DND-41 (cell line): ENCODE measurements around the gene GYPB.
"Not testable (repeated sequence)": the region's sequence is repeated elsewhere in the genome, so short reads cannot be mapped to it uniquely, and the experiment has no call there.

Source experiments
- ATAC-seq: fragments of 200-7000 bp; cut with Tn5 transposase; 3 replicates; pipeline ENCODE4 v1.9.1; 2021; ENCODE audit warnings: low read depth; ENCODE audit not compliant: insufficient read depth
- DNase-seq: peaks from one replicate; pipeline ENCODE4 v3.0.0-alpha.2; 2020
- H2AFZ ChIP-seq: 2 replicates; pipeline ENCODE4 v1.6.0; 2012; ENCODE audit warnings: low read depth, low read length
- H3K27ac ChIP-seq: 2 replicates; pipeline ENCODE4 v1.5.1; 2012; ENCODE audit warnings: low read length, inconsistent platforms
- H3K27me3 ChIP-seq: fragments of 200-600 bp; sonication (generic); 2 replicates; pipeline ENCODE4 v1.6.0; 2012; ENCODE audit warnings: low read length, mild to moderate bottlenecking, inconsistent platforms; ENCODE audit not compliant: insufficient read depth, poor library complexity
- H3K36me3 ChIP-seq: 2 replicates; pipeline ENCODE4 v1.5.1; 2012; ENCODE audit warnings: low read length, inconsistent platforms; ENCODE audit not compliant: insufficient read depth
- H3K4me1 ChIP-seq: 2 replicates; pipeline ENCODE4 v1.5.1; 2012; ENCODE audit warnings: mild to moderate bottlenecking, low read length; ENCODE audit not compliant: insufficient read depth
- H3K4me2 ChIP-seq: 2 replicates; pipeline ENCODE4 v1.6.0; 2012; ENCODE audit warnings: mild to moderate bottlenecking, moderate library complexity, low read length, inconsistent platforms; ENCODE audit not compliant: insufficient read depth
- H3K4me3 ChIP-seq, 2 experiments: fragments of 200-600 bp in 1 of 2; shearing (Covaris generic) in 1 of 2; 2 replicates each; pipeline ENCODE4 v1.5.1; 2012 to 2016; ENCODE audit warnings: inconsistent platforms in 2 of 2, low read length in 2 of 2, mild to moderate bottlenecking in 2 of 2, low read depth in 1 of 2, moderate library complexity in 1 of 2
- H3K79me2 ChIP-seq: 2 replicates; pipeline ENCODE4 v1.6.0; 2012; ENCODE audit warnings: low read length, inconsistent platforms; ENCODE audit not compliant: insufficient read depth
- H3K9ac ChIP-seq: 2 replicates; pipeline ENCODE4 v1.6.0; 2012; ENCODE audit warnings: low read depth, mild to moderate bottlenecking, inconsistent platforms, low read length, moderate library complexity
- H3K9me3 ChIP-seq: 2 replicates; pipeline ENCODE4 v1.5.1; 2012; ENCODE audit warnings: low read length, moderate library complexity, mild to moderate bottlenecking, inconsistent platforms; ENCODE audit not compliant: insufficient read depth, severe bottlenecking
- H4K20me1 ChIP-seq: 2 replicates; pipeline ENCODE4 v1.6.0; 2012; ENCODE audit warnings: low read length; ENCODE audit not compliant: insufficient read depth
- CTCF ChIP-seq: IDR thresholded peaks from 2 replicates; pipeline ENCODE4 v1.5.1; 2012; ENCODE audit warnings: borderline replicate concordance, low read length, moderate library complexity, mild to moderate bottlenecking; ENCODE audit not compliant: poor library complexity, severe bottlenecking; ENCODE audit errors: extremely low read depth
- EZH2 ChIP-seq: IDR thresholded peaks from 3 replicates; pipeline ENCODE4 v1.6.1; 2012; ENCODE audit warnings: borderline replicate concordance, low read depth, mild to moderate bottlenecking, moderate library complexity, low read length, inconsistent platforms; ENCODE audit not compliant: severe bottlenecking

GYPB gene

GRCh38 chr4:143991761-143992160, 27.4 kb downstream of the GYPB start:
- not testable (repeated sequence) for H3K4me2 ChIP-seq, H2AFZ ChIP-seq, H3K27ac ChIP-seq, DNase-seq, H3K27me3 ChIP-seq, H4K20me1 ChIP-seq, H3K79me2 ChIP-seq, H3K4me3 ChIP-seq, H3K36me3 ChIP-seq, ATAC-seq, H3K4me1 ChIP-seq, H3K9ac ChIP-seq, H3K9me3 ChIP-seq

DNA sequence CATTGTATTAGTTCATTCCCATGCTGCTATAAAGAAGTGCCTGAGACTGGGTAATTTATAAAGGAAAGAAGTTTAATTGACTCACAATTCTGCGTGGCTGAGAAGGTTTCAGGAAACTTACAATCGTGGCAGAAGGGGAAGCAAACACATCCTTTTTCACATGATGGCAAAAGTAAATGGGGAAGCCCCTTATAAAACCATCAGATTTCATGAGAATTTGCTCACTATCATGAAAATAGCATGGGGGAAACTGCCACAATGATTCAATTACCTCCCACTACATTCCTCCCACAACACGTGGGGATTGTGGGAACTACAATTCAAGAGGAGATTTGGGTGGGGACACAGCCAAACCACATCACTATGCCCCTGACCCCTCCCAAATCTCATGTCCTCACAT, 28.5 kb downstream of the GYPB start:
- H3K4me3 ChIP-seq, H3K79me2 ChIP-seq, H2AFZ ChIP-seq, DNase-seq, H3K9ac ChIP-seq, H3K9me3 ChIP-seq, H3K27me3 ChIP-seq, H3K36me3 ChIP-seq, H3K4me1 ChIP-seq, H4K20me1 ChIP-seq, ATAC-seq, H3K4me2 ChIP-seq, H3K27ac ChIP-seq: not testable (repeated sequence)

DNA sequence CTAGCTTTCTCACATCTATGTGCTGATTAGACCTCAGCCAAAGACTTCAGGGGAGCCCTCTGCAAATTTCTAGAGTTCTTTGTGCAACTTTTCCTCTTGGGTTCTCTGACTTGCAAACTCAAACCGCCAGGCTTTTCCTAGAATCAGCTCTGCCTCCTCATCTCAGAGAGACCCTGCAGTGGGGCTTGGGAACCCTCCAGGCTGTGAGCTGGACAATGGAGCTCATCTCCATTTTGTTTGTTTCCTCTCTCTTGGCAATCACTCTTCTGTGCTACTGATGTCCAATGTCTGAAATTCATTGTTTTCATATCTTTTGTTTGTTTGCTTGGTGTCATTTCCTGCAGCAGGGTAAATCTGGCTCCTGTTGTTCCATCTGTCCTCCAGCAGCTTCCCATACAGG, 33.0 kb downstream of the GYPB start:
- Histone ChIP-seq H3K9me3 (no peaks in the 10 kb centered on the region), H3K36me3 (no peaks in the 10 kb centered on the region), H3K9ac (no peak overlapping the region), H3K4me3 (no peak overlapping the region), H3K4me2 (no peak overlapping the region), H2AFZ (no peak overlapping the region), H3K27ac (no peak overlapping the region), H3K79me2 (no peaks in the 10 kb centered on the region), H4K20me1 (no peaks in the 10 kb centered on the region), H3K4me1 (no peaks in the 10 kb centered on the region), H3K27me3 (no peaks in the 10 kb centered on the region)
- no peak for DNase-seq
- no peak for ATAC-seq
- TF ChIP-seq CTCF (no peak), EZH2 (no peak)

DNA sequence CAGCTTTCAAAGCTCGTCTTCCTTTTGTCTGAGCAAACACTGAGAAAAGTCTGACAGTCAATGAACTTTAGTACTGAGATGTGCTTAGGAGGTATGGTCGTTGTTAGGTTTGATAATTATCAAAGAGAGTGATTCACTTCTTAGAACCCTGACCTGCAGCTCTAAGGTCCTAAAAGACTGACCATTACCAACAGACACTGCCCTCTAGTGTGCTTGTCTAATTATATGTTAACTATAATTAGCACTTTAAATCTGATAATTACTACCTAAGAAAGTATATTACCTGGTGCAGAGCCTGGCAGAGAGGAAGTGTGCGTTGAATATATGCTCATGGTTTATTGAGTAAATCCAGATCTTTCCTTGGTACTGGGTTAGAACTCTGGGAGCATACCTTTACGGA, 38.4 kb downstream of the GYPB start:
- H4K20me1 ChIP-seq, H3K9ac ChIP-seq, H3K9me3 ChIP-seq, DNase-seq, H2AFZ ChIP-seq, H3K4me2 ChIP-seq, H3K79me2 ChIP-seq, H3K4me1 ChIP-seq, H3K27me3 ChIP-seq, H3K4me3 ChIP-seq, ATAC-seq, H3K36me3 ChIP-seq, H3K27ac ChIP-seq: not testable (repeated sequence)

GRCh38 chr4:143975527-143975926, 43.7 kb downstream of the GYPB start:
- H3K9me3 ChIP-seq, H3K36me3 ChIP-seq, H3K9ac ChIP-seq, H3K4me1 ChIP-seq, H3K27me3 ChIP-seq, H3K4me2 ChIP-seq, H2AFZ ChIP-seq, H3K79me2 ChIP-seq, H3K4me3 ChIP-seq, H4K20me1 ChIP-seq, H3K27ac ChIP-seq: not testable (repeated sequence)
- ATAC-seq (peak; percentile 77), DNase-seq (peak; percentile 5)

- not testable (repeated sequence) for H3K79me2 ChIP-seq, H3K27me3 ChIP-seq, H4K20me1 ChIP-seq, H3K4me1 ChIP-seq, H2AFZ ChIP-seq, H3K4me2 ChIP-seq, H3K4me3 ChIP-seq, H3K9ac ChIP-seq, DNase-seq, H3K27ac ChIP-seq, H3K9me3 ChIP-seq, ATAC-seq, H3K36me3 ChIP-seq
These were observed 45.2 kb downstream of the GYPB start for GRCh38 chr4:143974021-143974420.
